ENCODE data around the gene SIGLEC14.
A peak's percentile ranks its signal among the peaks of the same experiment; 100 is the strongest.

SIGLEC14 gene

GRCh38 chr19:51664997-51665396, 18.4 kb upstream of the SIGLEC14 start:
- no peak for DNase-seq (ENCODE audit: low read depth)
- no peak for TF ChIP-seq CTCF (IDR thresholded peaks at IDR 0.05; ENCODE audit: insufficient read depth, low read depth, low read length, missing control alignments)

GRCh38 chr19:51664131-51664530, 17.5 kb upstream of the SIGLEC14 start:
- DNase-seq (ENCODE audit: low read depth) = no peak
- TF ChIP-seq CTCF (IDR thresholded peaks at IDR 0.05; ENCODE audit: insufficient read depth, low read depth, low read length, missing control alignments) = no peak
- no peak overlapping the region for H3K4me3 ChIP-seq (ENCODE audit: low read depth, low read length)

More at GRCh38 chr19:51664997-51665396, 18.4 kb upstream of the SIGLEC14 start:
- no peak overlapping the region for H3K4me3 ChIP-seq (ENCODE audit: low read depth, low read length)

GRCh38 chr19:51663650-51664049, 17.0 kb upstream of the SIGLEC14 start:
- H3K4me3 ChIP-seq (ENCODE audit: low read depth, low read length) = no peak overlapping the region
- DNase-seq (ENCODE audit: low read depth) = no peak
- TF ChIP-seq CTCF (IDR thresholded peaks at IDR 0.05; ENCODE audit: insufficient read depth, low read depth, low read length, missing control alignments) = no peak

GRCh38 chr19:51660975-51661600, 14.5 kb upstream of the SIGLEC14 start:
- no peak overlapping the region for H3K4me3 ChIP-seq (ENCODE audit: low read depth, low read length)
- TF ChIP-seq CTCF (IDR thresholded peaks at IDR 0.05; ENCODE audit: insufficient read depth, low read depth, low read length, missing control alignments) = peak; percentile 61
- DNase-seq (ENCODE audit: low read depth) = peak; percentile 80

GRCh38 chr19:51654783-51655182, 8.2 kb upstream of the SIGLEC14 start:
- no peak for TF ChIP-seq CTCF (IDR thresholded peaks at IDR 0.05; ENCODE audit: insufficient read depth, low read depth, low read length, missing control alignments)
- no peak for DNase-seq (ENCODE audit: low read depth)
- H3K4me3 ChIP-seq (ENCODE audit: low read depth, low read length) = no peak overlapping the region

GRCh38 chr19:51653162-51653561, 6.5 kb upstream of the SIGLEC14 start:
- TF ChIP-seq CTCF (IDR thresholded peaks at IDR 0.05; ENCODE audit: insufficient read depth, low read depth, low read length, missing control alignments) = no peak
- H3K4me3 ChIP-seq (ENCODE audit: low read depth, low read length) = no peak overlapping the region
- no peak for DNase-seq (ENCODE audit: low read depth)

GRCh38 chr19:51652266-51652665, 5.6 kb upstream of the SIGLEC14 start:
- no peak for DNase-seq (ENCODE audit: low read depth)

More at GRCh38 chr19:51652266-51652665, 5.6 kb upstream of the SIGLEC14 start:
- no peak for TF ChIP-seq CTCF (IDR thresholded peaks at IDR 0.05; ENCODE audit: insufficient read depth, low read depth, low read length, missing control alignments)
- H3K4me3 ChIP-seq (ENCODE audit: low read depth, low read length) = no peak overlapping the region
